Iris pigment epithelial cell (primary cell): ENCODE results near the gene WDR7.

Source experiments
- DNase-seq: peaks from one replicate; pipeline ENCODE4 v3.0.0-alpha.2; 2011; ENCODE audit warnings: low read depth

The WDR7 gene

DNA sequence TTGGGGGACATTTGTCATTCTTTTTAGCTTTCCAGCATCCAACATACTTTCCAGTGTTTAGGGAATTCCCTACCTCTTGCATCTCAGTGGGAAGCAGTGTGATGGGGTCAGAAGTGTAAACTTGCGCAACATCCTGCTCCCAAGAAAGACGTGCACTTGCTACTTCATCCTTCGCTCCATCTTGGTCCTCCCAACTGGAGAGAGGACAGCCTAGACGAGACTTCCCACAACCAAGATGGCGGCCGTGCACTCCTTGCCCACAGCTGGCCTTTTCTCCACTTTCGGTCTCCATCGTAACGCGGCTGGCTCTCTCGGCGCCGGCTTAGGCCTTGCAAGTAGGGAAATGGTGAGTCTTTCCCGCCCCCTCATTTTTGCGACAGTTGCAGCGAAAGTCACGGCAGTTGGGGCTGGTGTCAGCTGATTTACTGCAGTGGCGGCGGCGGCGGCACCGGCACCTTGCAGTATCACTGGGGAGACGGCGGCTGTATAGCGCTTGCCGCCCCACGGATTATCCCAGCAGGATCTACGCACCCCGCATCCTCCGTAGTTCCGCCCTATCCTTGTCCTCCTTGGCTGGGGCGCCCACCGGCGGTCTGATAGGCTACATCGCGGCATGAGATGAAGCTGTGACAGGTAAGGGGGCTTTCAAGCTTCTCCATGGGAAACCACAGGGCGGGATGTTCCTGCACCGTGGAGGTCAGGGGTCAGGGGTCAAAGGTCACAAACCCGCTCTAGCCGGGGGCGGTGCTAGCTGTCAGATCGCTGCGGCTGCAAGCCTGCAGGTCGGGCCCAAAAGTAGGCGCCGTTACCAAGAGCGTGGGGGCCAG, at the start of gene WDR7:
Gene WDR7 (plus strand): TSS at position 416 of the 827 bp plus-strand sequence. CDS start 21,157 bp downstream, outside the sequence.
- DNase-seq: peak; percentile 99

DNA sequence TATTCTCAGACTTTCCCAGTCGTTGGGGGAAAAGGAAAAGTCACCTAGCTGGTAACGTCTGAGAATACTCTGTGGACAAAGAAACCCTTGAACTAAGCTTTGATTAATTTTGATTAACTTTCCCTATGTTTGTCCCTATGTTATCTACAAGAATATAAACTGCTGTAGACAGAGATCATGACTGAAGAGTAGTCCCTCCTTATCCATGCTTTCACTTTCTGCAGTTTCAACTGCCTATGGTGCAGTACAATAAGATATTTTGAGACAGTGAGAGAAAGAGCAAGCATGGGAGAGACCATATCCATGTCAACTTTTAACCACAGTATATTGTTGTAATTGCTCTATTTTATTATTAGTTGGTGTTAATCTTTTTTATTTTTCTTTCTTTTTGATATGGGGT, 44.5 kb upstream of the WDR7 start:
- no peak for DNase-seq

DNA sequence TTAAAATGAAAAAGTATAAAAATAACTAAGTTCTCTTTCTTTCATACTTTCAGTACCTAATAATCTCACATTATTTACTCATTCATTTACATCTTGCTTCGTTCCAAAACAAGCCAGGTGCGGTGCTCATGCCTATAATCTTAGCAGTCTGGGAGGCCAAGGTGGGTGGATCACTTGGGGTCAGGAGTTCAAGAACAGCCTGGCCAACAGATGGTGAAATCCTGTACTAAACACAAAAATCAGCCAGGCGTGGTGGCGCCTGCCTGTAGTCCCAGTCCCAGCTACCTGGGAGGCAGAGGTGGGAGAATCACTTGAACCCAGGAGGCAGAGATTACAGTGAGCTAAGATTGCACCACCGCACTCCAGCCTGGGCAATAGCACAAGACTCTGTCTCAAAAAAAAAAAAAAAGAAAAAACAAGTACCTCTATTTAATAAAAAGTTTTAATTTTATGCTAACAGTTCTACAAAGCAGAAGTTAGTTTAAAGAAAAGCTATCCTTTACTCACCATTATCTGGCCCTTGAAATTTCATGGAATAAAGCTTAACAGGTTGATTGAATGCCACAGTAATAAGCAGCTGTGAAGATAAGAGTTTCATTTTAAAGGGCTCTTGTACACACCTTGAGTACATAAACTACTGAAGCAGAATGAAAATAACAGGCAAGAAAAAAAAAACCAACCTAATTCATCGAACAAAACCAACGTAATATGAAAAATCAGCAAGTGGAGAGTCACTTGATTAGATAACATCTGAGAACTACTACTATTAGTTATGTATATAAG, 35.2 kb upstream of the WDR7 start:
- DNase-seq: peak; percentile 7

DNA sequence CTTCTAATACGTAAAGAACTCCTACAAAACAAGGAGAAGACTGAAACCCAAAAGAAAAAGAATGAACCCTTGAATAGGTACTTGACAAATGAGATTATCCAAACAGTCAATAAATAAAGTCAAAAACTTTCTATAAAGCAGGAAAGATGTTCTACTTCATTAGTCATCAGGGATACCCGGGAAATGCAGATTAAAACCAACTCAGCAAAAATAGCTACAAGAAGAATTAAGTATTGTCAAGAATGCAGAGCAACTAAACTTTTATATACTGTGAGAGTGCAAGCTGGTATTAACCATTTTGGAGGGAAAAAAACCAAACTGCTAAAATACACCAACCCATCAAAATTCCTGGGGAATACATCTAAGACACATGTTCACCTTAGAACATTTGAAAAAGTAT, 23.2 kb upstream of the WDR7 start:
- peak; percentile 32 for DNase-seq

DNA sequence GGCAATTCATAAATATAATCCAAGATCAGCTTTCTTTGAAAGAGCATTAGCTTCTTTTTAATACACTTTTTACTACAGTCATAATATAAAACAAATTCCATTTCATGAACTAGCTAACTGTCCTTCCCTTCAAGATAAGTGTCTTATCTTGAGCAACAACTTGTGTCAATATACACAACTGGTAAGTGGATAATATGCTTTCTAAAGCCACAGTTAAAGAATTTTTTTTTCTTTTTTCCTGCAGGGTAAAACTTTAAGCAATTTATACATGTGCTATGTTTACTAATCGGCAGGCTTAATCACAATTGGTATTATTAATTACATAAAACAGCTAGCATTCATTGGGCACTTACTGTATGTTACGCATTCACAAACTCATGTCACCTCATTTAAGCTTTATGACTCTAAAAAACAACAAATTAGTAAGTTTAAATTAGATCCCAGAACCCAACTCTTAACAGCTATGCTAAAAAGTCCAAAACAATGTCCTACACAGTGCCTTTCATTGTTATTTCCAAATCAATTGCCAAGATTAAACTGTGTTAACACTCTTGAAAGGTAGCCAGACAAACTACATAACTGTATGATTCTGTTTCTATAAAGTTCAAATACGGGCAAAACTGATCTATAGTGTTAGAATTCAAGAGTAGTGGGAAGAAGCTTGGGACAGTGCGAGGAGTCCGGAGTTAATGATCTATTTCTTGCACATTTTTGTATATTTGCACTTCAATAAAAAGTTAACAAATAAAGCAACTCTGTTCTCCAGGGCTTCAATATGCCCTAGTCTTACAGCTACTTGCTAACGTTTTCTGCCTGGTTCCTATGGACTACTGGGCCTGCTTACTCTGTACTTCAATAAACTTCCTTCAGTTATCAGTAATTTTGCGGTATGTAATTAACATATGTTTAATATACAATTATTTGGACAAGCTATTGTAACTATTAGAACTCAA, 18.8 kb upstream of the WDR7 start:
- no peak for DNase-seq

DNA sequence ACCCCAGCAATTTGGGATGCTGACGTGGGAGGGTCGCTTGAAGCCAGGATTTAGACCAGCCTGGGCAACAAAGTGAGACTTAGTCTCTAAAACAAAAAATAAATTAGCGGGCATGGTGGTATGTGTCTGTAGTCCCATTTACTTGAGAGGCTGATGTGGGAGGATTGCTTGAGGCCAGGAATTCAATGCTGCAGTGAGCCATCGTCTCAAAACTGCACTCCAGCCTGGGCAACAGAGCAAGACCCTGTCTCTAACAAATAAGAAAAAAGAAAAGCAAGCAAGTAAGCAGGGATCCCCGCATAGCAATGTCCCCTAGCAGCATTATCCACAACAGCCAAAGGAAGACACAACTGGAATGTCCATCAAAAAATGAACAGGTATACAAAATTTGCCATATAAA, 16.2 kb upstream of the WDR7 start:
- DNase-seq: no peak

DNA sequence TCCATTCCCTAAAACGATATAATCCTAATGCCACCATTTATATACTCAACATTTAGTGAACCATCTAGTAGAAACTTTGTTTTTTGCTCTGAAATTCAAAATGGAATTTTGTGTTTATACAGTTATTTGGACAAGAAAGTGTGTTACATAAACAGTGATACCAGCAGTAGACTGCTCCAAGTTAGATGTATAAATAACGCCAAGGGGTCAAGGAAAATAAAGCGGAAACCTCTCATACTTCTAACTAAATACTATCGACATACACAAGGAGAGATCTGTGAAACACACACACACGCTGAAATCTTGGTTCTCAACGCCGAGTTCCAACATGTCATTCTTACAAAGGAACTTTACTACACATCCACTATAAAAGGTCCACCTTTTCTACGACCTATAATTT, 14.0 kb upstream of the WDR7 start:
- DNase-seq: peak; percentile 21

DNA sequence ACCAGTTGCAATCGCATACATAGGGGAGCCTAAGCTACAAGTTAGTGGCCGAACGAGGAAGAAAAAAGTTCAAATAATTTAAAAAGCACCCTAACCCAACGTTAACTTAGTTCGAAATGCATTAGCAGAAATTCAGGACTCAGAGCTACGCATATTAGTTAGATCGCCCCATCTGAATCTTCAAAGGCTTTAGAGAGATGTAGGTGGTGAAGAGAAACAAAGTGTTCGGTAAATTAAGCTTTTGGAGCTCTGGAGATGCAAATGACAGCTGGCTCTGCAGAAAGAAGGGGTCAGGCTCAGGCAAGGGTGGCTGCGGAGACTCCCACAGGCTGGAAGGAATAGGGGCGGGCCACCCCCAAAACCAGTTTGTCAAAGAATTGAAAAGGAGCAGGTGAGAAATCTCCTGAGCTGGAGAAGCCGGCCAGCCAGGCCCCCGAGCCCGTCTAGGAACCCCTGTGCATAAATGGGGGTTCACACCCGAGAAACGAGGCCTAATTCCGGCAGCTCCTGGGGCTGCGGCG, 13.4 kb upstream of the WDR7 start:
- DNase-seq: peak; percentile 8

DNA sequence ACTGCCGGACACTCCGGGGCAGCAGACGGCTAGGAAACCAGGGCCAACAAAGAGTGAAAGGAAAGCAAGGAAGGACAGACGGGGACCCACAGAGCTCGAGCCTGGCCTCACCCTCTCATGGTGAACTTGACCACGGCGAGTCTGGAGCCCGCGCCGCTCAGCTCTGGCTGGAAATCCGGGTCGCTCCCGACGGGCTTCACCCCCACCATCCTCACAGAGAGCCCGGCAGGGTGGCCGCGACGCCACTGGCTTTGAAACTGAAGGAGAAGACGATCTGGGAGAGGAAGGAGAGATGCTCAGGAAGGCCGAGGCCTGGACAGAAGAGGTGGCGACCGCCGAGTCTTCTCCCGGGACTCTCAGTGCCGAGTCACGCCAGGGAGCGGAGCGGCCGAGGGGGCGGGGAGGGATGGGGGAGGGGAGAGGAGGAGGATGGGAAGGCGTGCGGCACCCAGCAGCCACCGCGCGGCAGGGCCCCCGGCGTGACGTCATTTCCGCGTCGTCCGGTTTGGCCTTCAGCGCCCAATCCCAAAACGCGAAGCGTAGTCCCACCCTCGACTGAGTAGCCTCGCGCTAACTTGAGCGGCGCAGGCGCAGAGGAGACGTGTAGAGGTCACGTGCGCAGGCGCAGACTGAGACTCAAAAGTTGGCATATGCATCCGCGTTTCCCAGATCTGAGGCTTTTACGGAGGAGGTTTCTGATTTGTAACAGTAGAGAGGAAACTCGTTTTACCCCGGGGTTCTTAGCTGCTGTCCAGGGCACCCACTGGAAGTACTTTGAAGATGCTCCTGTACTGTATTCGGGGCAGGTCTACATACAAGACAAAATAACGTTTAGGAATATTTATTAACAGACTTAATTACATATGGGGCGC, 12.7 kb upstream of the WDR7 start, which contains the start of gene TXNL1:
Gene TXNL1 (minus strand): TSS at position 361 of the 872 bp plus-strand sequence. CDS start 152 bp downstream, at position 209.
- DNase-seq: peak; percentile 98

DNA sequence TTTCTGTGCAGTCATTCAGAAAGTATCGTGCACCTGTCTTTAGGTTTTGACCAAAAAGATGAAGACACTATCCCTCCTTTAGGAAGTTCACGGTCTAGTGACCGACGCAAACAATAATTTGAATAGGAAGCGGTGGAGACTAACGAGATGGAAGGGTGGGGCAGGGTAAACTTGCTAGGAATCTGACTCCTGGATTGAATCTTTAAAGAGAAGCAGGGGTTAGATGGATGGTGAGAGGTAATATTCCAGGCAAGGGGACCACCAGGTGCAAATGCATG, 12.1 kb upstream of the WDR7 start:
- no peak for DNase-seq

DNA sequence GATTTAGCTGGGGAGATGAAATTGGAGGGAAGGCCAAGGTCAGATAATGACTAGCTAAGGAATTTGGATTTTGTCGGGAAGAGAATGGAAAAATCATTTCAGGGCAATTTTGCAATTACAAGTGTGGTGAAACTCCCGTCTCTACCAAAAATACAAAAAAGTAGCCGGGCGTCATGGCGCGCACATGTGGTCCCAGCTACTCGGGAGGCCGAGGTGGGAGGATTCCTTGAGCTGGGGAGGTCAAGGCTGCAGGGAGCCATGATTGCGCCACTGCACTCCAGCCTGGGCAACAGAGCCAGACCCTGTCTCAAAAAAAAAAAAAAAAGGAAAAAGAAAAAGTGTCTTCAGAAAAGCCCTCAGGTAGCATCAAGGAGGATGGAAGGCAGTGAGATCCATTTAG, 11.6 kb upstream of the WDR7 start:
- DNase-seq: no peak

DNA sequence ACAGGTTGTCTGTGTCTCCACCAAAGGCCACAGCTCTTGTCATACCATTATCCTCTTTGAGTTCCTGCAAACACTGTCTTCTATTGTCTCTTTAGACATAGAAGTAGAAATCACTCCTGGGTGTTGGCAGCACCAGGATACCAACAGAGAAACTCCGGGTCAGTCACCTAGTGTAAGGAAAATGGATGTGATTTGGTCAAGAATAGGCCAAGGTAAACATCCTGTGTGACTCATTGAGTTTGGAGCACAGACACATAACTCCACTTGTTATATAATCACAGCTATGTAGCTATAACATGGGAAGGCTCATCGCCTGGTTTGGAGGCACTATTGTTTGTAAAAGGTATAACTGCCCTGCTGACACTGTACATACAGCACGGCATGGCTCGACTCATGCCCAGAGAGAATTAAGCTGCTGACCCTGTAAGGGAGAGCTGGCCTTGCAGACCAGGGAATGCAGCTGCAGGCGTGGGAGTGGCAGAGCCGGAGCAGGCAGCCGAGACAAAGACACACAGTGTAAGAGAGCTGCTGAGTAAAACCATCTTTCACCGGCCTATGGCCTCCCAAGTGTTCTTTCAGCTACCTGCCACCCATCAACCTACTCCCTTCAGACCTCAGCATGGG, 9.3 kb upstream of the WDR7 start:
- DNase-seq: peak; percentile 75

DNA sequence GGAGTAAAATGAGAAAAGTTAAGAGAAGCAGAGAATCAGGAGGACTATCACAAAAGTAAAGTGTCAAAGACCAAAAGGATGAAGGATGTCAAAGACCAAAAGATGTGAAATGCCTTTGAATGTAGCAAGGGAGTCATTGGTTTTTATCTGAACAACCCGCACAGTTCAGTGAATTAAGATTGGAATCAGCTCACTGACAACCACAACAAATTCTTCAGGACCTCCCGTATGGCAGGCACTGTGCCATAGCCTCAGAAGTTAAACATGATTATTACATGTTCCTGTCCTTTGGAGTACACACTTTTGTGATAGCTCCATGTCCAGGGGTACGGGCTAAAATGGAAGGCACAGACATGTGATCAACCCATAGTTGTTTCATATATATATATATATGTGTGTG, 7.8 kb upstream of the WDR7 start:
- no peak for DNase-seq

DNA sequence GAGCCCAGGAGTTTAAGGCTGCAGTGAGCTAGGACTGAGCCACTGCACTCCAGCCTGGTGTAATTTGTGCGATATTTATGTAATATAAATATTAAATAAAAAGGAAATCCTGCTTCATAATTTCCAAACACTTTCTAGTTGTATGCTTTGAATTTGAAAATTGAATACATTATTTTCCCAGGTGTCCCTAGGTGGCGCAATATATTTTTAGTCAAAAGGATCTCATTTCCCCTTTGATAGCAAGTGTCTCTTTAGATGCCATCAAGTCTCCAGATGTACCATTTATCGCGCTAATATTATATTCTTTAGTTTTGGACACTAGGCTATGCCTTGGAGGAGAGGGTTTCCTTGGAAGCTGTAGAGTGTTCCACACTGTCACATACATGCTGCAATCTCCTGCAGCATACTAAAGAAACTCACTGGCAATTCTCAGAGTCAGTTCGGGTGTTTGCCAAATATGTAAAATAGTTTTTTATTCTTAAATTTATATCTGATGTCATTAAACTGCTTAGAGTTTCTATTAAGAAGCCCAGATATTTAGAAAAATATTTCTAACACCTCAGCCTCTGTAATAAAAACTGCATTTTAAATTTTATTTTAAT, 5.6 kb upstream of the WDR7 start:
- peak; percentile 15 for DNase-seq

DNA sequence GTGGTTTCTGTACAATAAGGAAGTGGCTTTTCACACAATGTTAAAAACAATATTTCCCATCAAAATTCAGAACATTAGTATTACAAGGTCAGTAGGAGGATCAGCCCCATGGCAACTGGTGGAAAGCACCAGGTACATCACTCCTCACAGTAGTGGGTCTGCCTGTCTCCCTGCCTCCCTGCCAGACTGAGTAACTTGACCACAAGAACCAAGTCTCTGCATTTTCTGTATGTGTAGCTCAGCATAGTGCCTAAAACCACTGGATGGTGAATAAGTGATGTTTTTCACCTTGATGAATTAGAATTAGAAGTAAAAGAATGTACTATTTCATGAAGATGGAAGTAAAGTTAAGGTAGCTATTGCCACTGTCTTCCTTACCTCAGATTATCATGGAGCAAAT, 4.1 kb upstream of the WDR7 start:
- DNase-seq: no peak

DNA sequence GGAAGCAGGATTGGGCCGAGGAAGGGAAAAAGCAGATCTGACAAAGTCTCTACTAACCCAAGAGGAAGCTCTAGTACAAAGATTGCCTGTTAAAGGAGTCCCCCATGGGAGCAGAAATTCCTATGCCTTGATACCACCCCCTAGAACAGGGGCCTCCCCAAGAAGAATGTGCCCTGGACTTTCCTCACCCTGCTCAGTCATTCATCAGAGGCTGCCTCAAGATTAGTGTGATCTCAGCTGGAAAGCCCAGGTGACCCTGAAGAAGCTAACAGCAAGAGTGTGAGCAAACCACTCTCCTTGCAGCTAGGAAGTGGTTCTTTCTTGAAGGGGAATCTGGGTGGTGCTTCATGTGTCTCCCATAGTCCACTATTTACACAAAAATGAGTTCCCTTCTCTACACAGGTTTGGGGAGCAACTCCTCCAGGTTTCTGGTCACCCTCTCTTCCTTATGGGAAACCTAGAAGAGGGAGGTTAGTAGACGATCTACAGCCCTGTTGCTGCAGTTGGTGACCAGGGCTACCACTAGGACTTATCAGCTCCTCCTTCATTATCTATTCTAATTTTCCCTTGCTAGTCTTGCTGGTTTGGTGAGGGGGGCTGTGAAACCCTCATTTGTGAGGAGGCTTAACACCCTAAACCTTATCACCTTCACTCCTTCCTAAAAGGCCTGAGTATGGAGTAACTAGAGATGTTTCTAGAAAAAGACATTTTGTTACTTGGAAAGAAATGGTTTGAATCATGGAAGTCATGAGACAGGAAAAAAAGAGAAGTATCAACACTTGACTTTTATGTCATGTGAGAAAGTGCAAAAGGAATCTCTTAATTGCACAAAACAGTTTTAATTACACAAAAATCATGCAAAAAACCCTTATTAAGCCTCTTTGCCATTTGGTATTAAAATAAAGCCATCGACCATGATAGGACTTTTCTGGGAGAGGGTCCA, 2.9 kb upstream of the WDR7 start:
- no peak for DNase-seq

DNA sequence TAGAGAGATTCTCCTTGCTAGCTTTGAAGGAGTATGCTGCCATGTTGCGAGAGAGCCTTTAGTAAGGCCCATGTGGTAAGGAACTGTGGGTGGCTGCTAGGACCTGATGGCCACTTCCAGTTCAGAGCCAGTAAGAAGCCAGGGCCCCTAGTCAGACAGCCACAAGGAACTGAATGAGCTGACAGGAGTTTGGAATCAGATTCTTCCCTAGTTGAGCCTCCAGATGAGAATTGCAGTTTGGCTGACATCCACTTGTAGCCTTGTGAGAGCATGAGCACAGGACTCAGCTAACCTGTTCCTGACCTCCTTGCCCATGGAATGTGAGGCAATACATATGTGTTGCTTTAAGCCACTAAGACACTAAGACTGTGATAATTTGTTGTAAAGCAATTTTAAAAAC, 1.2 kb upstream of the WDR7 start:
- DNase-seq: peak; percentile 68

DNA sequence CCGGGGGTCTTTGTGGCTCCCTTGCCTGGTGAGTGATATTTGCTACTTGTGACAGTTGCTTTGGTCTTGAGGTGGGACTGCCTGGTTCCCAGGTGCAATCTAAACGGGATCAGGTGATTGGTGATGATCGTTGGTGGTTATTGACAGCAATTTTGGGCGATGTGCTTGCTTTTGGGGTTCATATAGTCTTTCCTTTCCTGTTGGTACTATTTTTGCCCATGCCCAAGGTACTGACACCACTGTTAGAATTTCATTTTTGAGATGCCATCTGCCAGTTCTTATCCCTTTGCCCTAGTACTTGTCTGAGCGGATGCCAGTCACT, 573 bp downstream of the WDR7 start:
- no peak for DNase-seq

DNA sequence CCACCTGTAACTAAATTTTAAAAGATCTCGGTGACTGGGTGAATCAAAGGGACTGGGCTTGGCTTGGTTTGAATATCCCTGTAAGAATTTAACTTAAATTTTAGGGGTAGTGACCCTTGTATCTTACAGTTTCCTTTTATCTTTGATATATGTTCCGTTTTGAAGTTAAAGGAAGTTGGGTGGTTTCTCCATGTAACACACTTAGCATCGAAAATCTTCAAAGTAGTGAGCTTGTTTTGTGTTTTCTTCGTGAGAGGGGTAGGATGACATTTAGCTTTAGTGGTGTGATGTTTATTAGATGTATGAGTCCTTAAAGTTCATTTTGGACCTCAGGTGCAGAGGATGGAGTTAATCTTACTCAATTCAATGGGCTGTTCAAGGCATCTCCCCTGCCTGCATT, 1.6 kb downstream of the WDR7 start:
- DNase-seq: no peak
